NOMO-1 (cell line): ENCODE measurements around the gene MRPS18A.
"Not testable (repeated sequence)": the region's sequence is repeated elsewhere in the genome, so short reads cannot be mapped to it uniquely, and the experiment has no call there.

ENCODE experiments used
- DNase-seq, 2 experiments: peaks; one replicate each; lab custom pipeline; 2025; ENCODE audit not compliant: unreplicated experiment in 2 of 2; lab: John Stamatoyannopoulos, UW

The MRPS18A gene

DNA sequence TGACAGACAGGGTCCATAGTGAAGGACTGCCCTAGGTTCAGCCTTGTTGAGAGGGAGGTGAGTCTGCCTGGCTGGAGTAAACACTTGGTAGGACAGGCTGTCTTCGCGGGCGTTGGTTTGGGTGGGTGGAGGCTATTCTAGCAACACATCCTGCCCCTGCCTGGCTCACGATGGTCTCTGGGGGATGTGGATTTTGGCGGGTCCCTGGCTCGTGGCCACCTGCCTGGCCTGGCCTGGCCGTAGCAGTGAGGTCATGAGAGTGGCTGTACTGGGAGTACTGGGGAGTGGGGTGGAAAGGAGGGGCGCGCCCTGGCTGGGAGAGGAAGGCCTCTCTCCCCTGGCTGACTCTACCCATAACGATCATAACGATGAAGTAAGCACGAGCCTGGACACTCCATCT is 30.2 kb upstream of the MRPS18A start:
- DNase-seq = no peak

DNA sequence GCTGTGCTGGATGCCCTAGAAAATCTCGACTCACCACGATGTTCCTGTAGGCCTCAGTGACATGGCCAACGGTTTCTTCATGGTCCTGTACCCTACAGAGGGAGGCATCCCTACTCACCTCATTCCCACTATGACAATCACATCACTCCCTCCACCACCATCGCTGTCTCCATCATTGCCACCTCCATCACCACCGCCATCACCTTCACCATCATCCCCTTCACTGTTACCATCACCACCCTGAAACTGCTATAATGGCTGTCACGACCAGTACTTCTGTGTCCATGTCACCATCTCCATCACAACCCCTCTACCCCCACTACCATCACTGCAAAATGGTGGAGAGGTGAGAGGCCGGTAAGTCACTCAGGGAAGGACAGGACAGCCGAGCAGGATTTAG is 29.8 kb upstream of the MRPS18A start:
- DNase-seq = no peak

GRCh38 chr6:43716099-43716498 is 28.5 kb upstream of the MRPS18A start:
- DNase-seq = no peak

DNA sequence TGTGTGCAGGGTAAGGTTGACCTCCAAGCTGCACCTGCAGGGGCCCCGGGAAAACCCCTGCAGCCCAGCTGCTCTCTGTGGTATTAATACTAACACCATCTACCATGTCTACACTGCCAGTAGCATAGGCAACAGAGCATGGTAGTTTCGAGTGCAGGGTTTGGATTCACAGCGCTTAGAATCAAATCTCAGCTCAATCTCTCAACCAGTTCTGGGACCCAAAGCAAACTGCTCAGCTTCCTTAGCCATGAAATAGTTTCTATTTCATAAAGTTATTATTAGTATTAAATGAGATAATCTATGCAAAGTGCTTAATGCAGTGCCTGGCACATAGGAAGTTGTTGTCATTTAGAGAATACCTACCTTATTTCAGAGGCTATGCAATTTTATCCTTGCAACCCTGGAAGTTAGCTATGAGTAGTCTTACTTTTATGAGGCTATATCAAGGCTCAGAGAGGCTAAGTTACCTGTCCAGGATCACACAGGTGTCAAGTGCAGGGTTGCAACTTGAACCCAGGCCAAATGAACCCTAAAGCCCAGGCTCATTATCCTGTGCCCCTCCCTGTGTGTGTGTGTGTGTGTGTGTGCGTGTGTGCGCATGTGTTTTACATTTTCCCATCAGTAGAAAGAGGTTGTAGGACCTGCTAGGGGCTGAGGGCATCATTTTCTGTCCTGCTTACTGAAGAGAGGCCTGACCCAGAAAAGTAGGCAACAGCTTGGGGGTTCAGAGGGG is 27.6 kb upstream of the MRPS18A start:
- no peak for DNase-seq

GRCh38 chr6:43714311-43715055 is 26.9 kb upstream of the MRPS18A start:
- no peak for DNase-seq

DNA sequence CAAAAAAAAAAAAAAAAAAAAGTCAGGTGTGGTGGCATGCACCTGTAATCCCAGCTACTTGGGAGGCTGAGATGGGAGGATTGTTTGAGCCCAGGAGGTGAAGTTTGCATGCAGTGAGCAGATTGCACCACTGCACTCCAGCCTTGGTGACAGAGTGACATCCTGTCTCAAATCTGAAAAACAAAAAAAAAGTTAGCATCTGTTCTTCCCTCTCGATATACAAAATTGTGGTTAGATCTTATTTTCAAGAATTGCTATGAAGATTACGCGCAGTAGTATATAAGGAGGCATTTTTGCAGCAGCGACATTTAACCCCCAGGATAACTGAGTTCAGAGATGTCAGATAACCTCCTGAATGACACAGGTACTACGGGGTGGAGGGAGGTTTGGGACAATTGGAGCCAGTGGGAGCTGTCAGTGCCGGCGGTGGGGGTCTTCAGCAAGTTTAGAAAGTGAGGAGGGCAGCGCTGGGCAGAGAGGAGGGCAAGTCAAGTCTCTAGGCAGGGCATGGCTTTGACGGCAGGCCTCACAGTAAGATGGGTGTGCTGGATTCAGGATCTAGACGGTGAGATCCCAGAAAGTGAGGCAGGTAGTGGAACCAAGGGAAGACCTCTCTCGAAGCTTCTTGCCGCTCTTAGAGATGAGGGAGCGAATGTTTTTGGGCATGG is 26.2 kb upstream of the MRPS18A start:
- no peak for DNase-seq

- no peak for DNase-seq
Measured at GRCh38 chr6:43712579-43712978, 25.0 kb upstream of the MRPS18A start.

DNA sequence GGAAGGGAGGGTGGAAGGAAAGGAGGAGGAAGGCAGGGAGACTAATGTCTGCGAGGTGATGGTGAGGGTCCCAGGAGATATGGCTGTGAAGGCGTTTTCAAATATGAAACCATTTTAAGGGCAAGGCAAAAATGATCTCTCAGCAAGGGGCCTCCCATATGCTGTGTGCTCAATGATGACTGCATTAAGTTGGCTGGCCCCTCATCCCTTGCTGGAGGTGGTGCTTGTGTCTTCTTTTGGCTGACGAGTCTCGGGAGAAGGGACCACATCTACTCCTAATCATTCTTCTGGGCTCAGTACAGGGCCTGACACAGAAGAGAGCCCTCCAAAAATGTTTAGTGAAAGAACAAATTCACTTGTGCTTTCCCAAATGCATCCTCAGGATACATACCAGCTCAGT is 23.0 kb upstream of the MRPS18A start:
- no peak for DNase-seq

GRCh38 chr6:43709654-43710303 is 22.2 kb upstream of the MRPS18A start:
- no peak for DNase-seq

DNA sequence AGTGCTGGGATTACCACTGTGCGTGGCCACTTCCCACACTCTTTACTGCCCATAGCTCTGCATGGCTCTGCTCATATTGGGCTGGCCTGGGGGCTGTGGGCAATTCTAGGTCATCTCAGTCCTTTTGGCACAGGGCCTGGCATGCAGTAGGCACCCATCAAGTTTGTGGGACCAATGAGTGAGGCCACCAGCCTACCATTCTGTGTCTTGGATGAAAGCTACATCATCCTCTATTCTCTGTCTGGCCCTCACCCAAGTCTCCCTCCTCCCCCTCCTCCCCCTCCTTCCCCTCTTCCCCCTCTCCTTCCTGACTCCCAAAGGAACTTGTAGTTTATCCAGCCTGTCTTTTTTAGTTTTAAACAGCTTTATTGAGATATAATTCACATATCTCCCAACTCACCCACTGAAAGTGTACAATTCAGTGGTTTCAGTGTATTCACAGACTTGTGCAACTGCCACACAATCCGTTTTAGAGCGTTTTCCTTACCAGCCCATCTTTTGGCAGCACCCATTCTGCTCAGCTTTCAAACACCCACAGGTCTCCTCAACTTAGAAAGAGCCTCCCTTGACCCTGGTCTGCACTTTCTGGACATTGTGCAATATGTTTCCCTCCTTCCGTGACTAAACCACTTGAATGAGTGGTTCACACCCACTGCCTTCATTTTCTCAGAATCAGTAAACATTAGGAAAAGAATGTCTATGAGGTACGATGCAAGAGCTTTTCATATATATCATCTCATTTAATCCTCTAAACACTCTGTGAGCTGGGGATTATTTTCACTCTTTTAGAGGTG is 21.5 kb upstream of the MRPS18A start:
- peak in 1 of 2 experiments; percentile 31 for DNase-seq

DNA sequence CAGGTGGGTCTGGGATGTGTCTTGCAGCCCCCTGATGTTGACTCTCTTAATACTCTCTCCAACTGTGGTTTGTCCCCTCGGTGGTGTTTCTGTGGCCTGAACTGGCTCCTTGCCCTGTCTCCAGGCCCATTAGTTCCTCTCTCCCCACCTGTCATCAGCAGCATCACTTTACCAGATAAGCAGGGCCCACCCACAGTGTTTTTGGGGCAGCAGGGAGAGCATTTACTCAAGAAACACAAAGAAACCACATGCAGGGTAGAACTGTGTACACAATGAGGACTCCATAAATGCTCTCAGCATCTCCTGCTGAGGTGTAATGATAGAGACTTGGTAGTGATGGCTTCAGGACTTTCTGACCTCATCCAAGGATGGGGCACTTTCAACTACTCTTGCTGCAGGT is 20.2 kb upstream of the MRPS18A start:
- no peak for DNase-seq

DNA sequence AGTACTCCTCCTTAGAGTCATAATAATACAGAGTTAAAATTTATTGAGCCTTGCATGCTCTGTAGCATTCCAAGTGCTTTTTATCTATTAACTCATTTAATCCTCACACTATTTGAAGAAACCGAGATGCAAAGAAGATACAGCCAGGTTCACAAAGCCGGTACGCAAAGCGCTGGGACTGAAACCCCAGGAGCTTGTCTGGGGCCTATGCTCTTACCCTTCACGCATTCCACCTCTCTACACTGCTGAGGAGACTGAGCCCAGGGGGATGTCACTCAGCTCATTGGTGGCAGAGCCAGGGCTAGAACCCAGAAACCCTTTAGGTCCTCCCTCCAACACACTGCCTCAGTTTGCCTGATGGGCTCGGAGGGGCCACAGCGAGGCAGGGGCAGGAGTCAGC is 19.7 kb upstream of the MRPS18A start:
- no peak for DNase-seq

- DNase-seq = no peak
Measured at GRCh38 chr6:43706788-43707187, 19.2 kb upstream of the MRPS18A start.

- peak; percentile 49 to 84 for DNase-seq
Measured at GRCh38 chr6:43705996-43706395, 18.4 kb upstream of the MRPS18A start.

DNA sequence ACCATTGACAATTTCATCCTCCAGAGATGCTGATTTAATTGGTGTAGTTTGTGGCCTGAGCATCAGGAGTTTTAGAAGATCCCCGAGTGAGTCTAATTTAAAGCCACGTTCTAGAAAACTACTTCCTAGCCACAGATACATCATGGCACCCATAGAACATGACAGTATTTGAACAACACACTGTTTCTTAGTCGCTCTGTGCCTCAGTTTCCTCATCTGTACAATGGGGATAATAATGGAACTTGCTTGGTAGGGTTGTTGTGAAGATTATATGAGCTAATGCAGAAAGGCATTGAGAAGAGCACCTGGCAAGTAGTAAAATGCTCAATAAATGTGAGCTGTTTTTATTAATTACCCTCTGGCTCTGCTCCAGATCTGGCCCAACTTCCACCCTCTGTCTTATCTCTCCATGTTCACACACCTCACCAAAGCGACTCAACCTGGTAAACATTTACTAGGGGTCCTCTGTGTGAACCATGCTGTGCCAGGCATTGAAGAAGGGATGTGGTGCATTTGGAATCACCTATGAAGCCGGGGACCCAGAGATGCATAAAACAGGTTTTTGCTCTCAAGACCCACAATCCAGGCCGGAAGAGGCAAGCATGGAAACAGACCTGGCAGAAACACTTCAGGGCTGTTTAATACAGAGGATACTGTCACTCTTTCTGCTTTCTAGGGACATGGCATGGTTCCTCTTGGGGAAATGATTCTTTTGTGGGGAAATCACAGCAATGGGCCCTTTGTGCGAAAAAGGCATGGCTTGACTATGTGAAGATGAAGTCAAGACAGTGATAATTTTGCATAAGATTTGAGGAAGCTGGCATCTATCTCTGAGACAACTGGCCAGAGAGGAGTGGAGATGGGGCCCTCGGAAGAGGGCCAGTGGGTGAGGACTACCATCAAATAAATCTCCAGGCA is 16.2 kb upstream of the MRPS18A start:
- no peak for DNase-seq

GRCh38 chr6:43702534-43703440 is 15.2 kb upstream of the MRPS18A start:
- DNase-seq = peak; percentile 15 to 29

GRCh38 chr6:43702171-43702533 is 14.6 kb upstream of the MRPS18A start:
- no peak for DNase-seq

DNA sequence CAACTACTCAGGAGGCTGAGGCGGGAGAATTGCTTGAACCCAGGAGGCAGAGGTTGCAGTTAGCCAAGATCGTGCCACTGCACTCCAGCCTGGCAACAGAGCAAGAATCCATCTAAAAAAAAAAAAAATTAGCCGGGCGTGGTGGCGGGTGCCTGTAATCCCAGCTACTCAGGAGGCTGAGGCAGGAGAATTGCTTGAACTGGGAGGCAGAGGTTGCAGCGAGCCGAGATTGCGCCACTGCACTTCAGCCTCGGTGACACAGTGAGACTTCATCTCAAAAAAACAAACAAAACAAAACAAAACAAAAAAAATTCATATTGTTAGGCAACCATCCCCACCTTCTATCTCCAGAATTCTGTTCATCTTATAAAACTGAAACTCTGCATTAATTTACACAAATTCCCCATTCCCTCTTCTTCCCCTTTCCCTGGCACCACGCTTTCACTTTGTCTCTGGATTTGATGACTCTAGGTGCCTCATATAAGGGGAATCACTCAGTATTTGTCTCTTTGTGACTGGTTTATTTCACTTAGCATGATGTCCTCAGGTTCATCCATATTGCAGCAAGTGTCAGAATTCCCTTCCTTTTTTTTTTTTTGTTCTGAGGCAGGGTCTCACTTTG is 13.5 kb upstream of the MRPS18A start:
- not testable (repeated sequence) for DNase-seq
